ENCODE data around the gene TMEM123.
"Not testable (repeated sequence)": the region's sequence is repeated elsewhere in the genome, so short reads cannot be mapped to it uniquely, and the experiment has no call there.

Gene TMEM123

DNA sequence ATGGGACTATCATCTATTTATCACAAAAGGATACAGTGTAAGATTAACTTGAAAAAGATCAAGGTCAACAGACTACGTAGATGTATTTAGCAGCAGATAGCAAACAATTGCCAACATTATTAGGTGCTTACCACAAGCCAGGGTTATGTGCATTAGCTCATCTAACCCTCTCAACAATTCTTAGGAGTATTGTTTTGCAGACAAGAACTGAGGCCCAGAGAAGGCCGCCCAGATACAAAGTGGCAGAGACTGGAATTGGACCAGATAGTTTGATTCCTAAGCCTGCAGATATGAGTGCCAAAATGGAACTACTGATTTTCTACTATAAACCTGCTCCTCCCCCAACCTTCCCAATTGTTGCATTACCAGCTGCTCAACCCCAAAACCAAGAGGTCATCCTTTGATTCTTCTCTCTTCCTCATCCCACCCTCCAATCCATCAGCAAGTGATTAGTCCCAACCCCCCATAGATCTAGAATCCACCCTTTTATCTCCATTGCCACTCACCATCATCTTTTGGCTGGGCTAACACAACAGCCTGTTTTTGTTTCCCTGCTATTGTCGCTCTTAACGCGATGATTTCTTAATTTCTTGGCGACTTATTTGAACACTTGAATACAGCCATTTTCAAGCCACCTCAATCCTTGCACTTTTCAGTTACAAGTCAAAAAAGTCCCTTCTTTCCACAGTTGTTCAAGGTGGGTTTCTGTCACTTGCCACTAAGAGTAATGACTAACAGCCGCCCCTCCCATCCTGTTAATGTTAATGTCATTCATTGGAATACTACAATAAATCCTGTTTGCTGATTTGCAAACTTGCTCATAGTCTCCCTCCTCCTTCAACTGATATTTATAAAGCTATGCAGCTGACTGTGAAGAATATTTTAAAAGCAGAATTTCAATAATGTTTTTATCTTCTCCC is 2.7 kb downstream of the TMEM123 start:
- DNase-seq (ENCODE audit: low read depth in 2 of 2): no peak

DNA sequence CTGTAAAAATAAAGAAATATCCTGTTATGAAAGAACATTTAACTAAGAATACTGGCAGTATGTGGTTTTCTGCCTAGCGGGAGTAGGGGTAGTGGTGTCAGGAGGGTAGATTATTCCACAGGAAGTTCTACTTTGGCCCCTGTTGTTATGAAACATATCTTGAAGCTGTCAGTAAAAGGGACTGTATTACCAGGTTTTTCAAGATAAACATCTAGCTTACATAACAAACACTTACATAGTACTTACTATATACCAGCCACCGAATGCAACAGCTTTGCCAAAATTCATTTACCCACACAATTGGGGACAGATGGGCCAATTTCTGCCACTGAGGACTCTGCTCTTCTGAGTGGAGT is 3.7 kb downstream of the TMEM123 start:
- no peak for DNase-seq (ENCODE audit: low read depth in 2 of 2)

DNA sequence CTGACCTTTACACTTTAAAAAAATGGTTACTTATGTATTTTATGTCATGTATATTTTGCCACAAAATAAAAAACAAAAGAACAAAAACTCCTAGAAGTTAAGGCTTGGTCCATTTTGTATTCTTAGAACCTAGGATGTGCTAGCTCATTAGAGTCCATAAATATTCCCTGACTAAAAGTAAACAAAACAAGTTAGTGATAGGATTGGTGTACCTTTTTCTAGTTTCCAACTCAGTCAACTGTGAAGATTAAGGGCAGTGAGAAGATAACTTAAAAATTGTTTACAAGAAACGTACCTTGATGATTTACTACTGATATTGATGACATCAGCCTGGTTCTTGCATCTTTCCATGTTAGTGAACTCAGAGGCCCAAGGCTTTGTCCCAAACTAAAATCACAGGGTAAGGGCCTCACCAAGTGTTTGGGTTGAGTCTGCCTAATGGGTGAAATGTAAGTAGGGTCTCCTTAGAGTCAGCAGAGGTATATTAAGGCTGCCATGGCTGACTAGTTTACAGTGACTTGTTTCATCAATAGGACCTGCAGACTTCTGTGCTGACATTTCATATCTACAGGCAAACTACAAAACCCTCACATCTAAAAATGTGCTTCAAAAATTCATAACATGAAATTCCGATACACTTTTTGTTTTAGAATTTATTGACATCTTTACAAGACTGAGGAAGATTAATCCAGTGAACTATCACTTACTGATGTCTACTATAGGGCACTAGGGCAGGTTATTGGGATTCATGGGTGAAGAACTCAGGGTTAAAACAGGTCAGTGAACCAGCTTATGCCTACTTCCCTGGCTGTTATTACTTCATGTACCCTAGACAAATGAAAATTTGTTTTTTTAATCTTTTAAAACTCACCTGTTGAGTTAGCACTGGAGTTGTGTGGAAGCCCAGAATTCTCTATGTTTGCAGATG is 4.4 kb downstream of the TMEM123 start:
- DNase-seq (ENCODE audit: low read depth in 2 of 2): no peak

DNA sequence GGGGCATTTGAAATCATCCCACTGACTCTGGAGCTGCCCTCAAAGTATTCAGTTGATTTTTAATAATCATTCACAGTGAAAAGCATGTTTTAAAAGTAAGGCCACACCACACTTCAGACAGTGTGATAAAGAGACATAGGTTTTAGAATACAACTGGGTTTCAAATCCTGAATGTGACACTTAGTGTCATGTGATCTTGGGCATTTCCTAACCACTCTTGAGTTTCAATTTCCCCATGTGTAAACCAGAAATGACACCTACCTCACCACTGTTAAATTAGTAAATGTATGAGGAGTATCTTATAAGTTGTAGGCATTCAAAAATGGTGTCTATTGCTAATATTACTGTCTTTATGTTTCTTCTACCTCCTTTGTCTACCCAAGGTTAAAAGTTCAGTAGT is 5.4 kb downstream of the TMEM123 start:
- DNase-seq (ENCODE audit: low read depth in 2 of 2): no peak

DNA sequence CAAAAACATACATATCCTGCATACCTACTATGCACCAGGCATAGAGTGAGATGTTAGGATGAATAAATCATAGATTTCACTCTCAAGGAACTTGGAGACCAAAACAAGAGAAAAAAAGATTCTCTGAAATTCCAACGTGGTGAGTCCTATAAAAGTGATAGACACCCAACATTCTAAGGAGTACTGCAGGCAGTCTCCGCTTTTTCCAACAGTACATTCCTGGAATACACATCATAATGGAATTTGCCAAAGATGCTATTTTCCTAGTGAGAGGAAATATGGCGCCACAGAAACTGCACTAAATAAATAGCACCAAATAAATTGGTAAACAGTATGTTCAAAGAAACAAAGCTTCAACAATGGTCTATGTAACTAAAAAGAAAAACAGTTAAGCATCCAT is 6.0 kb downstream of the TMEM123 start:
- DNase-seq (ENCODE audit: low read depth in 2 of 2): no peak

DNA sequence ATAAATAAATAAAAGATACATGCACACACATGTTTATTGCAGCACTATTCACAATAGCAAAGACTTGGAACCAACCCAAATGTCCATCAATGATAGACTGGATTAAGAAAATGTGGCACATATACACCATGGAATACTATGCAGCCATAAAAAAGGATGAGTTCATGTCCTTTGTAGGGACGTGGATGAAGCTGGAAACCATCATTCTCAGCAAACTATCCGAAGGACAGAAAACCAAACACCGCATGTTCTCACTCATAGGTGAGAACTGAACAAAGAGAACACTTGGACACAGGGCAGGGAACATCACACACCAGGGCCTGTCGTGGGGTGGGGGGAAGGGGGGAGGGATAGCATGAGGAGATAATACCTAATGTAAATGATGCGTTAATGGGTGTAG is 7.9 kb downstream of the TMEM123 start:
- DNase-seq (ENCODE audit: low read depth in 2 of 2): not testable (repeated sequence)

DNA sequence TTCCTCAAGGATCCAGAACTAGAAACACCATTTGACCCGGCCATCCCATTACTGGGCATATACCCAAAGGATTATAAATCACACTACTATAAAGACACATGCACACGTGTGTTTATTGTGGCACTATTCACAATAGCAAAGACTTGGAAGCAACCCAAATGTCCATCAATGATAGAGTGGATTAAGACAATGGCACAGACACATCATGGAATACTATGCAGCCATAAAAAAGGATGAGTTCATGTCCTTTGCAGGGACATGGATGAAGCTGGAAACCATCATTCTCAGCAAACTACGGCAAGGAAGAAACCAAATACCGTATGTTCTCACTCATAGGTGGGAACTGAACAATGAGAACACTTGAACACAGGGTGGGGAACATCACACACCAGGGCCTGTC is 8.4 kb downstream of the TMEM123 start:
- DNase-seq (ENCODE audit: low read depth in 2 of 2): not testable (repeated sequence)

DNA sequence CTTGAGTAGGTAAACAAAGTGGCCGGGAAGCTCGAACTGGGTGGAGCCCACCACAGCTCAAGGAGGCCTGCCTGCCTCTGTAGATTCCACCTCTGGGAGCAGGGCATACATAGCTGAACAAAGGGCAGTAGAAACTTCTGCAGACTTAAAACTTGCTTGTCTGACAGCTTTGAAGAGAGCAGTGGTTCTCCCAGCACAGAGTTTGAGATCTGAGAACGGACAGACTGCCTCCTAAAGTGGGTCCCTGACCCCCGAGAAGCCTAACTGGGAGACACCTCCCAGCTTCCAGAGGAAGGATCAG is 13.6 kb downstream of the TMEM123 start:
- not testable (repeated sequence) for DNase-seq (ENCODE audit: low read depth in 2 of 2)

DNA sequence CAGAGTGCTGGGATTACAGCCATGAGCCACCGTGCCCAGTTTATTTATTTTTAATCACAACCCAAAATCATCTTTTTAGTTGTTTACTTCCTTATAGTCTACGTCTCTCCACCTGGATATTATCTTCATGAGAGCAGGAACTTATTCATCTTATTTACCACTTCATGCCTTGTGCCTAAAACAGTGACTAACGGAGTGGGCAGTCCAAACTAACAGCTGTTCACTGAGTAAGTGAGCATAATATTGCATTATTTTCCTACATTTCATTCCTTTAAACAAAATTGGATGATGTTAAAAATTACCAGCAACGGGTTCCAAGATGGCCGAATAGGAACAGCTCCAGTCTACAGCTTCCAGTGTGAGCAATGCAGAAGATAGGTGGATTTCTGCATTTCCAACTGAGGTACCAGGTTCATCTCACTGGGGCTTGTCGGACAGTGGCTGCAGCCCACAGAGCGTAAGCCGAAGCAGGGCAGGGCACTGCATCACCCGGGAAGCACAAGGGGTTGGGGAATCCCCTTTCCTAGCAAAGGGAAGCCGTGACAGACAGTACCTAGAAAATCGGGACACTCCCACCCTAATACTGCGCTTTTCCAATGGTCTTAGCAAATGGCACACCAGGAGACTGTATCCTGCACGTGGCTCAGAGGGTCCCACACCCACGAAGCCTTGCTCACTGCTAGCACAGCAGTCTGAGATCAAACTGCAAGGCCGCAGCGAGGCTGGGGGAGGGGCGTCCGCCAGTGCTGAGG is 14.1 kb downstream of the TMEM123 start:
- no peak for DNase-seq (ENCODE audit: low read depth in 2 of 2)

DNA sequence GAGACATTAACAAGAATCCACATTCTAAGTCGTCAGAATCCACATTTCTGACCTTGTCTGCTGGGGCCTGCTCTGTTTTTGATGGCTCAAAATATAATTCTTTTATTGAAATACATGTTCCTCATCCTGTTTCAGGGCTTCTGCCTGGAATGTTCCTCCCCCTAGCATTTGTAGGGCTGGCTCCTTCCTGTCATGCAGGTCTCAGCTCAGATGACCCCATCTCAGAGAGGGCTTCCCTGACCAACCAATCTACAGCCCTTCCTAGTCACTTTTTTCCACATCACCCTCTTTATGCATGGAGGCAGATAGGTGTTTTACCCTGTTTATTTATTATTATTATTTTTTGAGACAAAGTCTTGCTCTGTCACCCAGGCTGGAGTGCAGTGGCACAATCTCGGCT is 14.8 kb downstream of the TMEM123 start:
- no peak for DNase-seq (ENCODE audit: low read depth in 2 of 2)

DNA sequence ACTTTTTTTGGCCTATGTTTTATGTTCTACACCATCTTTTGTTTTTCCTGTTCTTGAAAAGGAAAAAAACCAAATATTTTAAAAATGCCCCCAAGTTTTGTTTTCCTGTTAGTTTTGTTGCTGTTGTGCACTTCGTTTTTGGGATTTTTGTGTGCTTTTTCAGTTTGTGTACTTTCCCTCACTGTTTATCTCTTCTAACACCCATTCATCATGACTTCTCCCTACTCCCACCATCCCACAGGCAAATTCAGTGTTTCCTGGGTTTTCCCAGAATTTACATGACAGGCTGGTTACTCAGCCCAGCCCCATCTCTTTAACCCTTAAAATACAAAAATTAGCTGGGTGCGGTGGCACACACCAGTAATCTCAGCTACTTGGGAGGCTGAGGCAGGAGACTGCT is 15.6 kb downstream of the TMEM123 start:
- DNase-seq (ENCODE audit: low read depth in 2 of 2): no peak

DNA sequence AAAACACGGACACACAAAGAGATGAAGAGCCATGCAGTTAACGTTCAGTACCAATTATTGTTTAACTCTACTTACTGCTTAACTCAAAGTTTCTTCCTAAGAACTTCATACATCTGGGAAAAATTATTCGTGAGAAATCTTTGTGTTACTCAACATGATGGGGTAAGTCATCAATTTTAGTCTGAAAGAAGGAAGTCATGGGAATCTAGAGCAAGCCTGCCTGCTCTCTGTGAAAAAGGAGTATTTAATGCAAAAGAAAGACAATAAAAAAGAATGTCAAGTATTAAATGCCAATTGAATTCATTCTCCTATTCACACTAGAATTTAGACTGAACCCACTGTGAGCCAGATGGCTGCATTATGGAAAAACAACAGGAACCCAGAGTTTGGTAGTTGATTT is 16.0 kb downstream of the TMEM123 start:
- no peak for DNase-seq (ENCODE audit: low read depth in 2 of 2)

DNA sequence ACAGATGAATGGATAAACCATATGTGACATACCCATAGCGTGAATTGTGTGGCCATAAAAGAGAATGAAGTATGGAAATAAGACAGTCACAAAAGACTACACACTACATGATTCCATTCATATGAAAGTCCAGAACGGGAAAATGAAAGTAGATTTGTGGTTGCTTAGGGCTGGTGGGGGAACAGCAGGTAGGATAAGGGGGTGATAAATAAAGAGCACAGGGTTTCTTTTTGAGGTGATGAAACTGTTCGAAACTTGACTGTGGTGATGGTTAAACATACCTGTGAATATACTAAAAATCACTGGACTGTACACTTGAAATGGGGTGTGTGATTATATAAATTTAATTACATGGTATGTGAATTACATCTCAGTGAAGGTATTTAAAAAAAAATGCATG is 16.9 kb downstream of the TMEM123 start:
- no peak for DNase-seq (ENCODE audit: low read depth in 2 of 2)

DNA sequence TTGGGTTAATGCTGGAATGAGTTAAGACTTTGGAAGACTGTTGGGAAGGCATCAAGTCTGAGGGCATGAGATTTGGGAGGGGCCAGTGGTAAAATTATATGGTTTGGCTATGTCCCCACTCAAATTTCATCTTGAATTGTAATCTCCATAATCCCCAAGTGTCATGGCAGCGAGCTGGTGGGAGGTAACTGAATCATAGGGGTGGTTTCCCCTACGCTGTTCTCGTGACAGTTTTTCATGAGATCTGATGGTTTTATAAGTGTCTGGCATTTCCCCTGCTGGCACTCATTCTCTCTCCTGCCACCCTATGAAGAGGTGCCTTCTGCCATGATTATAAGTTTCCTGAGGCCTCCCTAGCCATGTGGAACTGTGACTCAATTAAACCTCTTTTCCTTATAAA is 19.0 kb downstream of the TMEM123 start:
- not testable (repeated sequence) for DNase-seq (ENCODE audit: low read depth in 2 of 2)

DNA sequence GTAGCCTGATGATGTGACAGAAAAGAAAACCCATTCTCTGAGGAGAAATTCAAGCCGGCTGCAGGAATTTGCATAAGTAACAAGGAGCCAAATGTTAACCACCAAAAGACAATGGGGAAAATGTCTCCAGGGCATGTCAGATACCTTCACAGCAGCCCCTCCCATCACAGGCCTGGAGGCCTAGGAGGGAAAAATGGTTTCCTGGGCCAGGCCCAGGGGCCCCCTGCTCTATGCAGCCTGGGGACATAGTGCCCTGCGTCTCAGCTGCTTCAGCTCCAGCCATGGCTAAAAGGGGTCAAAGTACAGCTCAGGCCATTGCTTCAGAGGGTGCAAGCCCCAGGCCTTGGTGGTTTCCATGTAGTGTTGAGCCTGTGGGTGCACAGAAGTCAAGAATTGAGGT is 20.0 kb downstream of the TMEM123 start:
- not testable (repeated sequence) for DNase-seq (ENCODE audit: low read depth in 2 of 2)

DNA sequence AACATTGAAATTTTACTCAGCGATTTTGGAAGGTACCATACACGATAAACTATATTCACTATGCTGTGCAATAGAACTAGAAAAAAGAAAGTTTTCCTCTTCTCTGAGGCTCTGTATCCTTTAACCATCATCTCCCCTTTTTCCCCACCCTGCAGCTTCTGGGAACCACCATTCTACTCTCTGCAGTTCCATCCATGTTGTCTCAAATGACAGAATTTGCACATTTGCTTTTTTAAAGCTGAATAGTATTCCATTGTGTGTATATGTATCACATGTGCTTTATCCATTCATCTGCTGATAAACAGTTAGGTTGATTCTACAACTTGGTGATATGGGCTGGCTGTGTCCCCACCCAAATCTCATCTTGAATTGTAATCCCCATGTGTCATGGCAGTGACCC is 21.2 kb downstream of the TMEM123 start:
- DNase-seq (ENCODE audit: low read depth in 2 of 2): no peak

DNA sequence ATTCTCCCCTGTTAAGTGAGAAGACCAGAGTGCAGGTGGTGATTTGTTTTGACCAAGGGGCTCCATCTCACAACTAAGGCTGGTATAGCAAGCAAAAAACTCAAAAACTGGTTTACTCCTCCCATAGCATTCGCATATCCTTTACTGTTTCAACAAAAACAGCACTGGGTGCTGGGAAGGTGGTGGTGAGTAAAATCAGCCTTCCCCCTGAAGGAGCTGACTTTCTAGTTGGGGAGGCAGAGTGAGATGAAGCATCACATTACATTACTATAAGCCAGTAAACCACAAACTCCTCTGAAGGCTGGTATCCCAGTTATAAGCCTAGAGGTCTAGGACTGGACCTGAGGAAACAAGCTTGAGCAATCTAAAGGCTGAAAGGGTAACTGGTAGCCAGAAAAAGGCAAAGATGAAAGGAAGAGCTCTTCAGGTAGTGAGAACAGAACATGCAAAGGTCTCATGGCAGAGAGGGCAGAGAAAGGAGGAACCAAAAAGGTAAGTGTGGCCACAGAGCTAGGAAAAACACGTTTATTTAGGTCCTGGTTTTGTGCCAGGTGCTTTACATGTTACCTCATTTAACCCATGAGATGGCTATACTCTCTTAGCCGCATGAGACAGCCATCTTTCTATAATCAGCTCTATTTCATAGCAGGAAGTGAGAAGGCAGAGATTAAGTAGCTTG is 22.3 kb downstream of the TMEM123 start:
- DNase-seq (ENCODE audit: low read depth in 2 of 2): no peak

DNA sequence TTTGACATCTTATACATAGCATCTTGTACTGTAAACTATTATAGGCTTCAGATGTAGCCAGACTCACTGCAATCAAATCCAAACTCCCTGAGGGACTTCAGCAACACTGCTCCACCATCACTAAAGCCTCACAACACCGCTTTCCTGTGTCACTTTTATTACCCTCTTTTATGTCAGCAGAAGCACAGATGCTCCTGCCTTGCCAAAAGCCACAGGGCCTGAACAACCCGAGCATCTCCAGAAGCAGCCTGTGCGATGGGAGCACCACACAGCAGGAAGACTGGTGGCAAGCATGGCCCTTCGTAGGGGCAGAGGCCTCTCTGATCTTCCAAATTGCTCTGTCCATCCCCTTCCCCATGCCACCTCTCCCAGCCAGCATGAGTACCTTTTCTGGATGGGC is 22.9 kb downstream of the TMEM123 start:
- no peak for DNase-seq (ENCODE audit: low read depth in 2 of 2)

DNA sequence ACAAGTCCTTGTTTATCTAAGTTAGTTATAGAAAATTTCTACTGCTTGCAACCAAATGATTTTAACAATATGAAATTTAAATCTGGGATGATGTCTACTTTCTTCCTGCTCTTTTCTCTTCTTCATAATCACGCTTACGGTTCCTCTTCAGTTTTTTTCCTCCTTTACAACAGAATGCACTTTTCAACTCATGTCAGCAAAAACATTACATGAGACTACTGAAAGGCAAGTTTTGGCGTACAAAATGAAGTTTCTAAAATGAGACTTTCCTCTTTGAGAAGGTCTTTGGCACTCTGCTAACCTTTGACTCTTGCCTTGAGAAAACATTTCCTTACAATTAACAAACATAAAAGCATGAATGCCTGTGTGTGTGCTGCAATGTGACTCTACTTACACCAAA is 23.3 kb downstream of the TMEM123 start:
- no peak for DNase-seq (ENCODE audit: low read depth in 2 of 2)

DNA sequence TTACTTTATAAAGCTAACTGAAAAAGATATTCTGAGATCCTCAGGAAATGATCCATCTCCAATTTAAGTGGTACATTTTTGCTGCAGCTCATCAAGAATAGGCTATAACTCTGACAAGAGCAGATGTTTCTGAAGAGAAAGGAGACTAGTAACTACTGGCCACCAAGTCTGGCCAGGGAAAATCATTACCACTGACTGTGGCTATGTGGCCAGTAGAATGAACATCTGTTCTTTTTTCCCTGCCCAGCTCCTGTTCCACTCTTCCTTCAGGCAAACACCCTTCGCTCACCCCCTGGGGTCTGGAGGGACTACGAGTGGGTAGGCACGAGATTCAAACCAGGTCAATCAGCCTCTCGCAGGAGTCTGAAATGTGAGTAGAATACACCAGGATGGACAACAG is 23.9 kb downstream of the TMEM123 start:
- DNase-seq (ENCODE audit: low read depth in 2 of 2): no peak

DNA sequence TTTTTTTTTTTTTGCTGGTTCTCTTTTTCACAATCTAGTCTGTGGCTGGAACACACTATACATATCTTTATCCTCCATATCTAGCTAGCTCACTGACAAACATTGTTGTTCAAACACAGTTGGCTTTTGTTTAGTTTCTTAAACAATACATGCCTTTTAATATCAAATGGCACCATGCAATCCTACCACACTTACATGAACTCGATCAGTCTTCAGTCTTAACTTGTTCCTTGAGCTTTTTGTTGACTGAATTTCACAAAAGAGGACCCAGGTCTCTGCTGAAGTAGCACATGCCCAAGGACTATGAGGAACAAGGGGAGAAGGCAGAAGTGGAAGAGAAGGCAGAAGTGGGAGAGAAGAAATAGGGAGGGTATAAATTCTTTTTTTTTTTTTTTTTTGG is 25.5 kb downstream of the TMEM123 start:
- DNase-seq (ENCODE audit: low read depth in 2 of 2): no peak

DNA sequence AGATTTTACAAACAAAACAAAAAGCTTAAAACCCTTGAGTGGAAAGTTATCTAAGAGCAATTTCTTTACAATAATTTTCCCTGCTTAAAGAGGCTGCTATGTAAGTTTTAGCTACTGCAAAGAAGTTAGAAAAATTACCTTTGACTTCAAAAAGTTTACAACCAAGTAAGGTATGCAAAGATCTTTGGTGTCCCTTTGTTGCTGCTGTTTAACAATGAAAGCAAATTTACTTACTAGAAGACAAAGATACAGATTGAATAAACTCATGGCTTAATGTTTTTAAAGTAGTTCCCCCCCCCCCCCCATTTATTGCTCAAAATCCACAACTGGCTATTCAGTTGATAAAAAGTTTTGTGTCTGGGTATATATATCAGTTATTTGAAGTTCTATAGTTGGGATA is 26.0 kb downstream of the TMEM123 start:
- no peak for DNase-seq (ENCODE audit: low read depth in 2 of 2)
